Breast epithelium (tissue), 4 donors: ENCODE results near the gene KDM5B. TPM values are rescaled to one million over a fixed set of nuclear protein-coding genes. Genes with fewer than 3 reads are reported as not detected.

Experiments
- DNase-seq, 2 donors: peaks; one replicate each; pipeline ENCODE4 v3.0.0-alpha.2; 2019; ENCODE audit warnings: low spot score in 2 of 2
- H3K27ac ChIP-seq, 2 donors: fragments of 200-600 bp; sonication (generic) in 1 of 2; one replicate each; pipeline ENCODE4 v1.5.1; 2016 to 2019; ENCODE audit warnings: mild to moderate bottlenecking in 1 of 2
- H3K27me3 ChIP-seq, 2 donors: fragments of 200-600 bp; sonication (generic) in 1 of 2; one replicate each; pipeline versions ENCODE4 v1.5.1 to v1.6.0; 2017 to 2019; ENCODE audit warnings: control low read depth in 1 of 2, mild to moderate bottlenecking in 1 of 2
- H3K36me3 ChIP-seq: fragments of 200-600 bp; one replicate; pipeline ENCODE4 v1.5.1; 2019
- H3K4me1 ChIP-seq, 2 donors: fragments of 200-600 bp; sonication (generic); one replicate each; pipeline ENCODE4 v1.5.1; 2016 to 2019; ENCODE audit warnings: control low read depth in 1 of 2
- H3K4me3 ChIP-seq, 3 donors: fragments of 200-600 bp; sonication (generic); 1 replicate in 2 of 3; 2 replicates in 1 of 3; pipeline ENCODE4 v1.5.1; 2016 to 2019; ENCODE audit warnings: mild to moderate bottlenecking in 3 of 3, moderate library complexity in 2 of 3
- H3K9me3 ChIP-seq, 2 donors: fragments of 200-600 bp; sonication (generic) in 1 of 2; one replicate each; pipeline ENCODE4 v1.5.1; 2016 to 2019; ENCODE audit warnings: control low read depth in 1 of 2
- POLR2A ChIP-seq: fragments of 450-650 bp; IDR thresholded peaks from one replicate; pipeline ENCODE4 v1.6.1; 2016; ENCODE audit warnings: antibody characterized with exemption, mild to moderate bottlenecking, moderate library complexity
- POLR2AphosphoS5 ChIP-seq, 3 donors: sonication (generic); formaldehyde crosslinking; IDR thresholded peaks; one replicate each; pipeline ENCODE4 v1.6.1; 2017; ENCODE audit warnings: antibody characterized with exemption in 3 of 3
- intact Hi-C: fragments of 100-400 bp; cut with DNase I; formaldehyde crosslinking; loops from one replicate; pipeline ENCODE4 v1.15.1; 2023; ENCODE audit warnings: low total_unique reads
- total RNA-seq, 3 donors: library from RNA; depleted of rRNA; stranded (reverse); fragments of >200 nt; gene quantifications; one replicate each; pipeline ENCODE4 v1.1.0, GENCODE V29; 2016
- TF ChIP-seq, protein P1 (sequence below), 3 donors: fragments of 450-650 bp; IDR thresholded peaks; one replicate each; pipeline ENCODE4 v1.5.1; 2016 to 2017; ENCODE audit warnings: antibody characterized with exemption in 3 of 3, mild to moderate bottlenecking in 3 of 3, moderate library complexity in 3 of 3

The KDM5B gene
- total RNA-seq, 3 donors from 2014 or later, result 37.6 to 122 (median 87.5) TPM

GRCh38 chr1:202850593-202851362 is 42.6 kb upstream of the KDM5B start:
- no peaks in the 10 kb centered on the region for H3K27me3 ChIP-seq
- no peaks in the 10 kb centered on the region for H3K4me1 ChIP-seq
- H3K36me3 ChIP-seq, result no peaks in the 10 kb centered on the region
- no peak for DNase-seq
- intact Hi-C loops, result no loop called here
- TF ChIP-seq POLR2AphosphoS5 (IDR thresholded peaks at IDR 0.05) (no peak), POLR2A (no peak)
- TF ChIP-seq, protein P1, sequence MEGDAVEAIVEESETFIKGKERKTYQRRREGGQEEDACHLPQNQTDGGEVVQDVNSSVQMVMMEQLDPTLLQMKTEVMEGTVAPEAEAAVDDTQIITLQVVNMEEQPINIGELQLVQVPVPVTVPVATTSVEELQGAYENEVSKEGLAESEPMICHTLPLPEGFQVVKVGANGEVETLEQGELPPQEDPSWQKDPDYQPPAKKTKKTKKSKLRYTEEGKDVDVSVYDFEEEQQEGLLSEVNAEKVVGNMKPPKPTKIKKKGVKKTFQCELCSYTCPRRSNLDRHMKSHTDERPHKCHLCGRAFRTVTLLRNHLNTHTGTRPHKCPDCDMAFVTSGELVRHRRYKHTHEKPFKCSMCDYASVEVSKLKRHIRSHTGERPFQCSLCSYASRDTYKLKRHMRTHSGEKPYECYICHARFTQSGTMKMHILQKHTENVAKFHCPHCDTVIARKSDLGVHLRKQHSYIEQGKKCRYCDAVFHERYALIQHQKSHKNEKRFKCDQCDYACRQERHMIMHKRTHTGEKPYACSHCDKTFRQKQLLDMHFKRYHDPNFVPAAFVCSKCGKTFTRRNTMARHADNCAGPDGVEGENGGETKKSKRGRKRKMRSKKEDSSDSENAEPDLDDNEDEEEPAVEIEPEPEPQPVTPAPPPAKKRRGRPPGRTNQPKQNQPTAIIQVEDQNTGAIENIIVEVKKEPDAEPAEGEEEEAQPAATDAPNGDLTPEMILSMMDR (IDR thresholded peaks at IDR 0.05), result no peak
- no peak overlapping the region for H3K4me3 ChIP-seq
- H3K27ac ChIP-seq, result no peak overlapping the region
- no peaks in the 10 kb centered on the region for H3K9me3 ChIP-seq

DNA sequence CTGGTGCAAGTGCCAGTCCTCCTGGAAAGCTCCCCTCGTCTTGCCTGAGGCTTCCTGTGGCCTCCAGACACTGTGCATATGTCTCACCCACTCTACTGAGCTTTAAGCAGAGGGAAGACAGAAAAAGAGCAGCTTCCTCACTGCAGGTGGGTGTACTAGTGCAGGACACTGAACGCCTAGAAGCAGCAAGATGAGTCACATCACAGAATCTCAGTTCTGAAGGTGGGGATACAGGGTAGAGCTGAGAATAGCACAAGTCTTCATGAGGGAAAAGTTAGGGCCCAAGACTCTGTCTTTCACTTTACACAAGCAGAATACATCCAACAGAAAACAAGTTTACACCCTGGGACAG is 39.9 kb upstream of the KDM5B start:
- Histone ChIP-seq H3K27me3 (no peaks in the 10 kb centered on the region), H3K9me3 (no peaks in the 10 kb centered on the region), H3K4me1 (no peaks in the 10 kb centered on the region), H3K27ac (no peak overlapping the region), H3K4me3 (no peak overlapping the region), H3K36me3 (no peaks in the 10 kb centered on the region)
- TF ChIP-seq POLR2A, result no peak
- no peak for TF ChIP-seq POLR2AphosphoS5 (IDR thresholded peaks at IDR 0.05)
- TF ChIP-seq, protein P1 (IDR thresholded peaks at IDR 0.05), result no peak
- DNase-seq, result no peak
- intact Hi-C loops, result no loop called here

DNA sequence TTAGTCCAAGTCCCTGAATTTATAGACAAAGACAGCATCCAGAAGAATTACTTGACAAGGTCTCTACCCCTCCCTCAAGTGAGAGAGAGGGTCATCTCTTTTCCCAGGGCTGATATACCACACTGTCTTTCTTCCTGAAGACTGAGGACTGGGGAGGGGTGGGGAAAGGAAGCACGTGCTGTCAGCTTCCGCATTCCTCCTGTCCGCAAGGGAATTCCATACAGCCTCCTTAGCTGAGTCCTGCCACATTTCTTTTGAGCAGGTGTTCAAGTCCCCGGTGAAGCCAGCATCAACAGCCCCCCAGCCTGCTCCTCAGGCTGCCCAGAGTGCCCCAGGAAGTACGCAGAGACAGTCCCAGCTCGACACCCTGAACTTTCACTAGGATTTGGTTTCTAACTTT is 36.7 kb upstream of the KDM5B start:
- no peak for DNase-seq
- Histone ChIP-seq H3K4me1 (no peaks in the 10 kb centered on the region), H3K4me3 (no peak overlapping the region), H3K36me3 (no peaks in the 10 kb centered on the region), H3K9me3 (no peaks in the 10 kb centered on the region), H3K27ac (no peak overlapping the region), H3K27me3 (no peaks in the 10 kb centered on the region)
- TF ChIP-seq, protein P1 (IDR thresholded peaks at IDR 0.05), result no peak
- TF ChIP-seq POLR2AphosphoS5 (IDR thresholded peaks at IDR 0.05) (no peak), POLR2A (no peak)
- intact Hi-C loops, result no loop called here

- H3K4me1 ChIP-seq, result no peaks in the 10 kb centered on the region
- TF ChIP-seq POLR2AphosphoS5 (IDR thresholded peaks at IDR 0.05), result no peak
- no peak for TF ChIP-seq POLR2A
- TF ChIP-seq, protein P1 (IDR thresholded peaks at IDR 0.05), result no peak
- no peak for DNase-seq
Observed at GRCh38 chr1:202844259-202844658, 36.0 kb upstream of the KDM5B start.

GRCh38 chr1:202843081-202843480 is 34.9 kb upstream of the KDM5B start:
- Histone ChIP-seq H3K4me3 (no peak overlapping the region), H3K27me3 (no peaks in the 10 kb centered on the region), H3K36me3 (no peaks in the 10 kb centered on the region), H3K9me3 (no peaks in the 10 kb centered on the region), H3K27ac (no peak overlapping the region), H3K4me1 (no peaks in the 10 kb centered on the region)
- TF ChIP-seq POLR2A (no peak), POLR2AphosphoS5 (IDR thresholded peaks at IDR 0.05) (no peak)
- TF ChIP-seq, protein P1 (IDR thresholded peaks at IDR 0.05), result no peak
- intact Hi-C loops, result no loop called here
- no peak for DNase-seq

More at GRCh38 chr1:202844259-202844658, 36.0 kb upstream of the KDM5B start:
- H3K27me3 ChIP-seq, result no peaks in the 10 kb centered on the region
- H3K27ac ChIP-seq, result no peak overlapping the region
- no peaks in the 10 kb centered on the region for H3K9me3 ChIP-seq
- H3K4me3 ChIP-seq, result no peak overlapping the region
- intact Hi-C loops, result no loop called here
- no peaks in the 10 kb centered on the region for H3K36me3 ChIP-seq
